ENCODE measurements around the gene TCF7L2.

The TCF7L2 gene

DNA sequence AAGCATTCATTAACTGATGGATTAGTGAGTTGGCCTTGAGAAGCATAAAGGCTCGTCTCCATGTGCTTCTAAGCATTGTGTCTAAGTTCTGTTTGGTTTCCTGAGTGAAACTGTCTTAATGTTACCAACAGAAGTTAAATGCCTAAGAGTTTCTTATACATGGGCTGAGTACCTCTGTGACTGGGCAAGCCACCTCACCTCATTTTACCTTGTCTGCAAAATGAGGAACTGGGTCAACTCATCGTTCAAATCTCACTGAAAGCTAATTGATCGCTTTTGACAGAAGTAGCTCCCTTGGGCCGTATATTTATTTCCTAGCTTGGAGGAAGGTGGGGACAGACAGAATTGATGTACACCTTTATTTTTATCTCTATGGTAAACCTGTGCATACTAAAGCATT is 88.9 kb downstream of the TCF7L2 start:
- Histone ChIP-seq H3K9me3 (ENCODE audit: control insufficient read depth, low read length) (no peaks in the 10 kb centered on the region), H3K18ac (ENCODE audit: low read depth in 1 of 2, low read length in 2 of 2) (no peak overlapping the region), H3K23ac (ENCODE audit: low read length in 2 of 2) (no peak overlapping the region), H2AFZ (ENCODE audit: low read depth, low read length) (no peak overlapping the region), H3K4me2 (ENCODE audit: low read length, poor library complexity, severe bottlenecking) (no peak overlapping the region), H3K4ac (ENCODE audit: low read depth in 1 of 2, low read length in 2 of 2) (no peak overlapping the region), H2BK120ac (ENCODE audit: low read depth, low read length) (no peak overlapping the region), H3K36me3 (ENCODE audit: control insufficient read depth in 1 of 2, insufficient read depth in 2 of 2, low read depth in 1 of 2, low read length in 2 of 2) (peaks cover 6 to 8% of the 10 kb centered on the region in 2 experiments), H2BK12ac (ENCODE audit: low read length in 2 of 2) (no peak overlapping the region), H2AK5ac (ENCODE audit: low read length, severe bottlenecking) (no peak overlapping the region), H3K14ac (ENCODE audit: low read length in 2 of 2) (no peak overlapping the region), H3K4me3 (ENCODE audit: insufficient read depth in 1 of 2, low read depth in 1 of 2, low read length in 2 of 2) (no peak overlapping the region), H3K27ac (ENCODE audit: low read length, poor library complexity, severe bottlenecking) (no peak overlapping the region), H2BK15ac (ENCODE audit: low read depth, poor library complexity, severe bottlenecking) (no peak overlapping the region), H3K27me3 (ENCODE audit: control insufficient read depth in 1 of 2, insufficient read depth in 1 of 2, low read length in 2 of 2) (no peaks in the 10 kb centered on the region), H4K8ac (ENCODE audit: low read length) (no peak overlapping the region), H3K4me1 (ENCODE audit: control insufficient read depth, insufficient read depth, low read depth, low read length) (peaks cover 7% of the 10 kb centered on the region), H2BK5ac (ENCODE audit: low read depth, low read length, poor library complexity, severe bottlenecking) (no peak overlapping the region), H3K9ac (ENCODE audit: low read length) (no peak overlapping the region), H4K91ac (ENCODE audit: low read length) (no peak overlapping the region), H3K79me1 (replicated peaks; ENCODE audit: low read length, poor library complexity, severe bottlenecking) (peaks cover 30% of the 10 kb centered on the region)
- WGBS, result 97% methylated on average over 3 of the region's 4 CpGs
- DNase-seq, result no peak

DNA sequence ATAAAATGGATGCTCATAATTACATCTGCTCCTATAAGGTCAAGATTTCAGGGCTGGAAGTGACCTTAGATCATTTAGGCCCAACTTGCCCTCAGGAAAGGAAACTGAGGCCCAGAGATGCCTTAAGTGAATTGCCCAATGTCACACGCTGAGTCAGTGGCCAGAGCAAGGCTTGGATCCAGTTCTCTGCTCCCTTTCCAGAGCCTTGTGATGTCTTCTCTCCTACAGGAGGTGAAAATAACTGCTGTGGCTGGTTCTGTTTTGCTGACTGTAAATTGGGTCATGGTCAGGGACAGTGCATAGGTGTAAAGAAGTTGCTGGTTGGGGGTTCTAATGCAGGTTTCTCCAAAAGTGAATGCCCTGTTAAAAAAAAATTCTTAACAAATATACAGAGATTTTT is 91.3 kb downstream of the TCF7L2 start:
- H3K27me3 ChIP-seq (ENCODE audit: control insufficient read depth in 1 of 2, insufficient read depth in 1 of 2, low read length in 2 of 2), result no peaks in the 10 kb centered on the region
- peak overlapping the region in 1 of 2 experiments; percentile 49 for H3K23ac ChIP-seq (ENCODE audit: low read length in 2 of 2)
- DNase-seq, result no peak
- H3K4me3 ChIP-seq (ENCODE audit: insufficient read depth in 1 of 2, low read depth in 1 of 2, low read length in 2 of 2), result no peak overlapping the region
- no peak overlapping the region for H2BK15ac ChIP-seq (ENCODE audit: low read depth, poor library complexity, severe bottlenecking)
- H2BK5ac ChIP-seq (ENCODE audit: low read depth, low read length, poor library complexity, severe bottlenecking), result no peak overlapping the region
- no peak overlapping the region for H3K27ac ChIP-seq (ENCODE audit: low read length, poor library complexity, severe bottlenecking)
- no peaks in the 10 kb centered on the region for H3K9me3 ChIP-seq (ENCODE audit: control insufficient read depth, low read length)
- no peak overlapping the region for H3K4ac ChIP-seq (ENCODE audit: low read depth in 1 of 2, low read length in 2 of 2)
- no peak overlapping the region for H4K8ac ChIP-seq (ENCODE audit: low read length)
- peaks cover 29% of the 10 kb centered on the region for H3K79me1 ChIP-seq (replicated peaks; ENCODE audit: low read length, poor library complexity, severe bottlenecking)
- H2AK5ac ChIP-seq (ENCODE audit: low read length, severe bottlenecking), result no peak overlapping the region
- no peak overlapping the region for H2BK120ac ChIP-seq (ENCODE audit: low read depth, low read length)
- H3K36me3 ChIP-seq (ENCODE audit: control insufficient read depth in 1 of 2, insufficient read depth in 2 of 2, low read depth in 1 of 2, low read length in 2 of 2), result peaks cover 5 to 6% of the 10 kb centered on the region in 2 experiments
- H4K91ac ChIP-seq (ENCODE audit: low read length), result no peak overlapping the region
- 100% methylated on average over 1 of the region's 1 CpG for WGBS
- H2AFZ ChIP-seq (ENCODE audit: low read depth, low read length), result no peak overlapping the region
- H3K9ac ChIP-seq (ENCODE audit: low read length), result no peak overlapping the region
- H3K18ac ChIP-seq (ENCODE audit: low read depth in 1 of 2, low read length in 2 of 2), result no peak overlapping the region
- H3K14ac ChIP-seq (ENCODE audit: low read length in 2 of 2), result no peak overlapping the region
- H2BK12ac ChIP-seq (ENCODE audit: low read length in 2 of 2), result peak overlapping the region in 1 of 2 experiments; percentile 29
- H3K4me1 ChIP-seq (ENCODE audit: control insufficient read depth, insufficient read depth, low read depth, low read length), result peaks cover 14% of the 10 kb centered on the region
- no peak overlapping the region for H3K4me2 ChIP-seq (ENCODE audit: low read length, poor library complexity, severe bottlenecking)

DNA sequence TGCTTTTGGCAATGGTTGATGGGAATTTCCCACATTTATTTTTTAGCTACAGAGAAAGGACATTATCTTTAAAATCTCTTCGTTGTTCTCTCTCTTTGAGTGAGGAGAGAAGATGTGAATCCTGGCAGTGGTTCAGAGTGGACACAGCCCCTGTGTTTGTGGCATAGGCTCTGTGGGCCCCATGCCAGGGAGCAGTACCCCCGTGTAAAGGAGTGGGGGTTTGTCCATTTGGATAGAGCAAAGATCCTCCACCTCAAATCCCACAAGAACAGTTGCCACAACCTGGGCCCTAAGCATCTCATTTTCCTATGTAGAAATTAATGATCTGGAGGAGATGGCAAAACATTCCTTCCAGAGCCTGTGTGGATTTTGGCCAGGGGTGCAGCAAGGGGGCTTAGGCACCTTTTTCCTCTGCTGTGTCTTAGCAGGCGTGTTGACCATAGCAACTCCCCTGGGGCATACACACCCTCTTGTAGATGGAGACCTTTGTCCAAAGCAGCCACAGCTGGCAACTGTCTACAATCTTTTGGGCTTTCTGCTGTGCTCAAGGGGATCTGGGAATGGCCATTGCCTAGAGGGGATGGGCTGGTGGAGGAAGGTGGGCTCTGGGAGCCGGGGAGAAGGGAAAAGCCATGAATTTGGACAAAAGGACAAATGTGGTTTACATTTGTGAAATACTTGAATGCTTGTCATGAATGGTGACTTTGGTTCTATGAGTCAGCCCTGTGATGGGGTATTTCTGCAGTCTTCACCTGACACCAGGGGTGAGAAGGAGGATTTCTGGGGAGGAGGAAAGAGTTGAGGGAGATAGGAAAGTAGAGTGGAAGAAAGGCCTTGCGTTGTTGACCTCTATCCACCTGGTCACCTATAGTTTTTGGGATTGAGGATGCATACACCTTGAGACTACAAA is 92.0 kb downstream of the TCF7L2 start:
- Histone ChIP-seq H4K8ac (ENCODE audit: low read length) (no peak overlapping the region), H3K79me1 (replicated peaks; ENCODE audit: low read length, poor library complexity, severe bottlenecking) (peaks cover 29% of the 10 kb centered on the region), H2BK120ac (ENCODE audit: low read depth, low read length) (no peak overlapping the region), H2AK5ac (ENCODE audit: low read length, severe bottlenecking) (peak overlapping the region; percentile 44), H3K4me2 (ENCODE audit: low read length, poor library complexity, severe bottlenecking) (no peak overlapping the region), H3K36me3 (ENCODE audit: control insufficient read depth in 1 of 2, insufficient read depth in 2 of 2, low read depth in 1 of 2, low read length in 2 of 2) (peaks cover 5 to 6% of the 10 kb centered on the region in 2 experiments), H3K27ac (ENCODE audit: low read length, poor library complexity, severe bottlenecking) (no peak overlapping the region), H3K4me1 (ENCODE audit: control insufficient read depth, insufficient read depth, low read depth, low read length) (peaks cover 14% of the 10 kb centered on the region), H2BK5ac (ENCODE audit: low read depth, low read length, poor library complexity, severe bottlenecking) (no peak overlapping the region), H3K27me3 (ENCODE audit: control insufficient read depth in 1 of 2, insufficient read depth in 1 of 2, low read length in 2 of 2) (no peaks in the 10 kb centered on the region), H2AFZ (ENCODE audit: low read depth, low read length) (no peak overlapping the region), H2BK15ac (ENCODE audit: low read depth, poor library complexity, severe bottlenecking) (no peak overlapping the region), H3K4me3 (ENCODE audit: insufficient read depth in 1 of 2, low read depth in 1 of 2, low read length in 2 of 2) (no peak overlapping the region), H3K9ac (ENCODE audit: low read length) (no peak overlapping the region), H3K18ac (ENCODE audit: low read depth in 1 of 2, low read length in 2 of 2) (no peak overlapping the region), H3K9me3 (ENCODE audit: control insufficient read depth, low read length) (no peaks in the 10 kb centered on the region), H3K4ac (ENCODE audit: low read depth in 1 of 2, low read length in 2 of 2) (no peak overlapping the region), H4K91ac (ENCODE audit: low read length) (no peak overlapping the region), H2BK12ac (ENCODE audit: low read length in 2 of 2) (no peak overlapping the region), H3K14ac (ENCODE audit: low read length in 2 of 2) (no peak overlapping the region), H3K23ac (ENCODE audit: low read length in 2 of 2) (peak overlapping the region in 1 of 2 experiments; percentile 94)
- DNase-seq, result no peak
- WGBS, result 81% methylated on average over 2 of the region's 5 CpGs

DNA sequence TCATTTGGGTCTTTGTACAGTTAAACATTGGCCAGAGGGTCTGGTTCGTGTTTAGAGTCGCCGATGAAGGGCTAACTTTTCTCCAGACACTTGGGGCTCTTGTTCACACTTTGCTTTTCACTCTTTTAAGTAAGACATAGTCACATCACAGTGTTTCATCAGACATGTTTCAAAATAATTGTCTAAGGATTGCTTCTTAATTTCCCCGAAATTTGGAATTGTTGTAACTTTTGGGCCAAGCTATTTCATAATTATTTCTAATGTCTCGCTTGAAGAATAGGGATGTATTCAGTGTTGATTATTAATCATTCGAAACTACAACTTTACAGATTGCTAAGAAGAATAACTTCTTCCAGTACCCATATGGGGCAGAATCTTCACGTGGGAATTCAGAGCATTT is 92.8 kb downstream of the TCF7L2 start:
- Histone ChIP-seq H3K9me3 (ENCODE audit: control insufficient read depth, low read length) (no peaks in the 10 kb centered on the region), H2AK5ac (ENCODE audit: low read length, severe bottlenecking) (no peak overlapping the region), H3K27me3 (ENCODE audit: control insufficient read depth in 1 of 2, insufficient read depth in 1 of 2, low read length in 2 of 2) (no peaks in the 10 kb centered on the region), H2BK120ac (ENCODE audit: low read depth, low read length) (no peak overlapping the region), H2BK15ac (ENCODE audit: low read depth, poor library complexity, severe bottlenecking) (no peak overlapping the region), H3K18ac (ENCODE audit: low read depth in 1 of 2, low read length in 2 of 2) (no peak overlapping the region), H3K27ac (ENCODE audit: low read length, poor library complexity, severe bottlenecking) (no peak overlapping the region), H3K4me2 (ENCODE audit: low read length, poor library complexity, severe bottlenecking) (no peak overlapping the region), H3K4me1 (ENCODE audit: control insufficient read depth, insufficient read depth, low read depth, low read length) (peaks cover 17% of the 10 kb centered on the region), H3K9ac (ENCODE audit: low read length) (no peak overlapping the region), H3K4me3 (ENCODE audit: insufficient read depth in 1 of 2, low read depth in 1 of 2, low read length in 2 of 2) (no peak overlapping the region), H2AFZ (ENCODE audit: low read depth, low read length) (no peak overlapping the region), H4K91ac (ENCODE audit: low read length) (no peak overlapping the region), H3K4ac (ENCODE audit: low read depth in 1 of 2, low read length in 2 of 2) (no peak overlapping the region), H3K79me1 (replicated peaks; ENCODE audit: low read length, poor library complexity, severe bottlenecking) (peaks cover 24% of the 10 kb centered on the region), H3K14ac (ENCODE audit: low read length in 2 of 2) (no peak overlapping the region), H4K8ac (ENCODE audit: low read length) (no peak overlapping the region), H2BK5ac (ENCODE audit: low read depth, low read length, poor library complexity, severe bottlenecking) (no peak overlapping the region), H2BK12ac (ENCODE audit: low read length in 2 of 2) (no peak overlapping the region), H3K23ac (ENCODE audit: low read length in 2 of 2) (no peak overlapping the region), H3K36me3 (ENCODE audit: control insufficient read depth in 1 of 2, insufficient read depth in 2 of 2, low read depth in 1 of 2, low read length in 2 of 2) (peaks cover 5 to 6% of the 10 kb centered on the region in 2 experiments)
- WGBS, result 96% methylated on average over 4 of the region's 7 CpGs
- no peak for DNase-seq
